GM19324 (cell line): ENCODE measurements around the gene RNMT.

Experiments
- ATAC-seq: cut with Tn5 transposase; IDR thresholded peaks from one replicate; pipeline ENCODE4 v1.9.1; 2021; ENCODE audit warnings: mild to moderate bottlenecking, moderate library complexity; ENCODE audit not compliant: unreplicated experiment, low FRiP score

The RNMT gene

GRCh38 chr18:13809531-13810255 is 83.2 kb downstream of the RNMT start:
- ATAC-seq = no peak

- no peak for ATAC-seq
These were observed 84.5 kb downstream of the RNMT start for GRCh38 chr18:13810950-13811485.

- ATAC-seq = no peak
These were observed 85.5 kb downstream of the RNMT start for GRCh38 chr18:13811993-13812392.

- ATAC-seq = peak; percentile 69
These were observed 86.9 kb downstream of the RNMT start for GRCh38 chr18:13813271-13813849.
